WTC11 (cell line): ENCODE data around the gene PTPRK.

Experiments used
- CTCF ChIP-seq: fragments of 200-600 bp; IDR thresholded peaks from 2 replicates; pipeline ENCODE4 v1.8.0; 2022; ENCODE audit warnings: antibody characterized with exemption
- E2F5 ChIP-seq: sonication (generic); formaldehyde crosslinking; IDR thresholded peaks from 2 replicates; pipeline ENCODE4 v1.8.1; 2022; ENCODE audit warnings: mild to moderate bottlenecking, moderate library complexity, missing genetic modification reagents
- GABPB1 ChIP-seq: sonication (generic); formaldehyde crosslinking; IDR thresholded peaks from 2 replicates; pipeline ENCODE4 v1.8.1; 2023; ENCODE audit warnings: mild to moderate bottlenecking, missing genetic modification reagents
- GRHL2 ChIP-seq: fragments of 250-450 bp; sonication (Bioruptor Pico); IDR thresholded peaks from 2 replicates; pipeline ENCODE4 v1.8.0; 2022; ENCODE audit warnings: mild to moderate bottlenecking, moderate library complexity; ENCODE audit not compliant: insufficient replicate concordance, severe bottlenecking
- JAZF1 ChIP-seq: fragments of 250-450 bp; sonication (Bioruptor Pico); IDR thresholded peaks from 2 replicates; pipeline ENCODE4 v1.9.0; 2021; ENCODE audit warnings: moderate library complexity, mild to moderate bottlenecking, inconsistent platforms
- KAT7 ChIP-seq: sonication (generic); formaldehyde crosslinking; IDR thresholded peaks from 2 replicates; pipeline ENCODE4 v1.8.1; 2023; ENCODE audit warnings: missing genetic modification reagents, mild to moderate bottlenecking, borderline replicate concordance
- NFATC4 ChIP-seq: fragments of 250-450 bp; sonication (Bioruptor Pico); IDR thresholded peaks from 2 replicates; pipeline ENCODE4 v1.9.0; 2021; ENCODE audit warnings: mild to moderate bottlenecking
- NFYB ChIP-seq: sonication (generic); formaldehyde crosslinking; conservative IDR thresholded peaks from 2 replicates; pipeline ENCODE4 v1.8.0; 2022; ENCODE audit warnings: low read depth, missing genetic modification reagents
- NR1H2 ChIP-seq: sonication (generic); formaldehyde crosslinking; IDR thresholded peaks from 2 replicates; pipeline ENCODE4 v1.9.0; 2021; ENCODE audit warnings: mild to moderate bottlenecking, moderate library complexity, missing genetic modification reagents
- NR2C2 ChIP-seq: sonication (generic); formaldehyde crosslinking; IDR thresholded peaks from 2 replicates; pipeline ENCODE4 v1.8.0; 2022; ENCODE audit warnings: mild to moderate bottlenecking, missing genetic modification reagents
- NR3C1 ChIP-seq: sonication (generic); formaldehyde crosslinking; conservative IDR thresholded peaks from 2 replicates; pipeline ENCODE4 v1.8.1; 2023; ENCODE audit warnings: low read depth, mild to moderate bottlenecking, missing genetic modification reagents
- USF2 ChIP-seq: sonication (generic); formaldehyde crosslinking; IDR thresholded peaks from 2 replicates; pipeline ENCODE4 v1.8.1; 2023; ENCODE audit warnings: mild to moderate bottlenecking, missing genetic modification reagents, moderate library complexity
- ZNF263 ChIP-seq: sonication (generic); formaldehyde crosslinking; IDR thresholded peaks from 2 replicates; pipeline ENCODE4 v1.8.1; 2022; ENCODE audit warnings: low read depth, mild to moderate bottlenecking, moderate library complexity, missing genetic modification reagents

DNA sequence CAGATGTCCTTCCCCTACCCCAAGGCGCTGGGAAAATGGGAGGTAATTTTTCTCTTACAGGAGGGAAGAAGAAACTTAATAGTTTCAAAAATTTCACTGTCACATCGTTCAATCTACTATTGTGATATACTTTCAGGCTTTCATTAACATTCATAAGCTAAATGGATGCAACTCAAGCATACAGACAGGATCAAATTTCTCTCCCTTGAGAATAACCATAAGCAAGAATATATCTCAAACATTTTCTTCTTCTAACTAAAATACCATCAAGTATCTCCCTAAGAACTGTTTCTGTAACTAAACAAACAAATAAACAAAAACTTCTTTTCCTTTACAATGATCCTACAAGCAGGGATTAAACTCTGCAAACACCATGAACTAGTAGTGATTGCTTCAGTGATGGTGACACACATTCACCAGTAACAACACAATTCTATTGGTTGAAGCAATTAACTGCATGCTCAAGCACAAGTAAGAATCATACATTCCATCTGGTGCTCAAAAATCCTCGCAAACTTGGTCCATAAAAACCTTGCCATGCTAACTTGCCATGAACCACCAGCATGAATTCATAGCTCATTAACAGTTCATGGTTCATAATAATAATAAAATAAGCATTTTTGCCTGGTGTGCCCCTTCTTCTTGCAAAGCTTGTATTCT lies 183.8 kb downstream of the PTPRK start:
- TF ChIP-seq GRHL2, result no peak
- no peak for TF ChIP-seq GABPB1 (CRISPR knock-in tag)
- no peak for TF ChIP-seq USF2 (CRISPR knock-in tag)
- TF ChIP-seq CTCF, result no peak
- no peak for TF ChIP-seq NFYB (CRISPR knock-in tag)
- no peak for TF ChIP-seq NR1H2 (CRISPR knock-in tag)
- TF ChIP-seq E2F5, result no peak
- TF ChIP-seq KAT7 (CRISPR knock-in tag), result no peak
- no peak for TF ChIP-seq NFATC4 (CRISPR knock-in tag)
- no peak for TF ChIP-seq ZNF263
- TF ChIP-seq NR2C2 (CRISPR knock-in tag), result no peak
- no peak for TF ChIP-seq NR3C1 (CRISPR knock-in tag)
- TF ChIP-seq JAZF1 (CRISPR knock-in tag), result no peak
